Activated CD8-positive, alpha-beta memory T cell treated with anti-CD3 and anti-CD28 coated beads, Interleukin-2, amount 10 ng/mL, durations not matched to agents 7 days and 5 days (primary cell): Measurements from ENCODE around the gene ABTB2. TPM values are rescaled to one million over a fixed set of nuclear protein-coding genes. Genes with fewer than 3 reads are reported as not detected.

ENCODE experiments used
- ATAC-seq: fragments of 150-1000 bp; cut with Tn5 transposase; one replicate; pipeline ENCODE4 v1.10.0; 2021; ENCODE audit warnings: moderate library complexity
- CTCF ChIA-PET: fragments of 350-600 bp; sonication (Branson Sonifier 250); formaldehyde crosslinking; loops from one replicate; lab custom pipeline; 2021; ENCODE audit warnings: antibody characterized with exemption; lab: Charles Lee
- DNase-seq: peaks from one replicate; pipeline ENCODE4 v3.0.0-alpha.2; 2020
- H3K27ac Mint-ChIP-seq: one replicate; pipeline ENCODE4 v1.8.0; 2021; ENCODE audit warnings: mild to moderate bottlenecking, mixed read lengths
- H3K27me3 Mint-ChIP-seq: one replicate; pipeline ENCODE4 v1.8.0; 2021; ENCODE audit warnings: mixed read lengths
- H3K36me3 Mint-ChIP-seq: one replicate; pipeline ENCODE4 v1.8.0; 2021; ENCODE audit warnings: mild to moderate bottlenecking, mixed read lengths
- H3K4me1 Mint-ChIP-seq: one replicate; pipeline ENCODE4 v1.8.0; 2021; ENCODE audit warnings: mixed read lengths
- H3K4me3 Mint-ChIP-seq: one replicate; pipeline ENCODE4 v1.8.0; 2021; ENCODE audit warnings: mild to moderate bottlenecking, moderate library complexity, mixed read lengths
- H3K9me3 Mint-ChIP-seq: one replicate; pipeline ENCODE4 v1.8.0; 2022; ENCODE audit warnings: low read depth, mixed read lengths
- total RNA-seq, 2 experiments: library from RNA; stranded (reverse); gene quantifications; one replicate each; pipeline ENCODE4 v1.2.3, GENCODE V29; 2021

ABTB2 gene
- total RNA-seq, 2 experiments from 2014 or later: 3.8 to 16.8 TPM

- Mint-ChIP-seq H3K4me1 (peaks cover 28% of the 10 kb centered on the region), H3K36me3 (peaks cover 1% of the 10 kb centered on the region), H3K27ac (peak overlapping the region; percentile 83), H3K27me3 (peaks cover 58% of the 10 kb centered on the region), H3K9me3 (no peaks in the 10 kb centered on the region), H3K4me3 (peak overlapping the region; percentile 75)
- CTCF ChIA-PET: interaction anchor here (0.7 to 6.2 kb wide), 26 partner anchors 11 to 371 kb away, joined by 3 to 153 read pairs (median 4); no protein-coding TSS in a partner anchor
- ATAC-seq (peak; percentile 31), DNase-seq (no peak)
Observed at GRCh38 chr11:34358258-34358727, 483 bp upstream of the ABTB2 start.

- CTCF ChIA-PET: interaction anchor here (0.7 to 6.2 kb wide), 26 partner anchors 10 to 366 kb away, joined by 3 to 153 read pairs (median 4); no protein-coding TSS in a partner anchor
- H3K36me3 Mint-ChIP-seq: peaks cover 1% of the 10 kb centered on the region
- H3K4me1 Mint-ChIP-seq: peaks cover 28% of the 10 kb centered on the region
- H3K4me3 Mint-ChIP-seq: peak overlapping the region; percentile 75
- H3K9me3 Mint-ChIP-seq: no peaks in the 10 kb centered on the region
- H3K27ac Mint-ChIP-seq: no peak overlapping the region
- H3K27me3 Mint-ChIP-seq: peaks cover 62% of the 10 kb centered on the region
- ATAC-seq (peak; percentile 21), DNase-seq (peak; percentile 68)
Observed at GRCh38 chr11:34356913-34357700, 703 bp downstream of the ABTB2 start.

- DNase-seq: peak; percentile 43
Observed at GRCh38 chr11:34356576-34356912, 1.3 kb downstream of the ABTB2 start.

GRCh38 chr11:34356130-34356529, 1.7 kb downstream of the ABTB2 start:
- DNase-seq: no peak
- CTCF ChIA-PET: interaction anchor here (1.9 to 6.2 kb wide), 3 partner anchors 9 to 181 kb away, joined by 5 to 153 read pairs (median 36); no protein-coding TSS in a partner anchor
- ATAC-seq: no peak
- H3K36me3 Mint-ChIP-seq: peaks cover 1% of the 10 kb centered on the region
- no peak overlapping the region for H3K27ac Mint-ChIP-seq
- H3K4me3 Mint-ChIP-seq: peak overlapping the region; percentile 75
- H3K9me3 Mint-ChIP-seq: no peaks in the 10 kb centered on the region
- peaks cover 60% of the 10 kb centered on the region for H3K27me3 Mint-ChIP-seq
- H3K4me1 Mint-ChIP-seq: peaks cover 28% of the 10 kb centered on the region

More at GRCh38 chr11:34356576-34356912, 1.3 kb downstream of the ABTB2 start:
- ATAC-seq: no peak
- no peaks in the 10 kb centered on the region for H3K9me3 Mint-ChIP-seq
- peaks cover 61% of the 10 kb centered on the region for H3K27me3 Mint-ChIP-seq
- peaks cover 28% of the 10 kb centered on the region for H3K4me1 Mint-ChIP-seq
- H3K4me3 Mint-ChIP-seq: peak overlapping the region; percentile 75
- CTCF ChIA-PET: interaction anchor here (1.2 to 6.2 kb wide), 9 partner anchors 10 to 358 kb away, joined by 3 to 153 read pairs (median 5); no protein-coding TSS in a partner anchor
- no peak overlapping the region for H3K27ac Mint-ChIP-seq
- H3K36me3 Mint-ChIP-seq: peaks cover 1% of the 10 kb centered on the region

GRCh38 chr11:34355726-34356125, 2.1 kb downstream of the ABTB2 start:
- ATAC-seq (no peak), DNase-seq (no peak)
- Mint-ChIP-seq H3K36me3 (peaks cover 1% of the 10 kb centered on the region), H3K27ac (no peak overlapping the region), H3K27me3 (peaks cover 59% of the 10 kb centered on the region), H3K9me3 (no peaks in the 10 kb centered on the region), H3K4me1 (peaks cover 28% of the 10 kb centered on the region), H3K4me3 (peak overlapping the region; percentile 75)
- CTCF ChIA-PET: interaction anchor here (4.1 to 6.2 kb wide), 2 partner anchors 9 to 180 kb away, joined by 36 to 153 read pairs; no protein-coding TSS in a partner anchor

- Mint-ChIP-seq H3K27me3 (peaks cover 50% of the 10 kb centered on the region), H3K27ac (no peak overlapping the region), H3K9me3 (no peaks in the 10 kb centered on the region), H3K4me1 (peaks cover 28% of the 10 kb centered on the region), H3K4me3 (no peak overlapping the region), H3K36me3 (peaks cover 1% of the 10 kb centered on the region)
- CTCF ChIA-PET: interaction anchor here (1.3 to 6.2 kb wide), 4 partner anchors 8 to 180 kb away, joined by 3 to 153 read pairs (median 20); no protein-coding TSS in a partner anchor
- ATAC-seq (no peak), DNase-seq (no peak)
Observed at GRCh38 chr11:34354782-34355181, 3.0 kb downstream of the ABTB2 start.

GRCh38 chr11:34353881-34354280, 3.9 kb downstream of the ABTB2 start:
- CTCF ChIA-PET: interaction anchor here (1.1 to 6.2 kb wide), 4 partner anchors 12 to 179 kb away, joined by 3 to 153 read pairs (median 3); no protein-coding TSS in a partner anchor
- H3K4me3 Mint-ChIP-seq: no peak overlapping the region
- peaks cover 26% of the 10 kb centered on the region for H3K4me1 Mint-ChIP-seq
- no peak overlapping the region for H3K27ac Mint-ChIP-seq
- DNase-seq (no peak), ATAC-seq (no peak)
- peaks cover 1% of the 10 kb centered on the region for H3K36me3 Mint-ChIP-seq
- no peaks in the 10 kb centered on the region for H3K9me3 Mint-ChIP-seq
- peaks cover 47% of the 10 kb centered on the region for H3K27me3 Mint-ChIP-seq

GRCh38 chr11:34351687-34352469, 5.9 kb downstream of the ABTB2 start:
- peaks cover 28% of the 10 kb centered on the region for H3K4me1 Mint-ChIP-seq
- no peak for DNase-seq
- H3K27me3 Mint-ChIP-seq: peaks cover 54% of the 10 kb centered on the region
- H3K9me3 Mint-ChIP-seq: no peaks in the 10 kb centered on the region
- CTCF ChIA-PET: no interaction called here
- ATAC-seq: no peak
- H3K4me3 Mint-ChIP-seq: no peak overlapping the region
- peaks cover 1% of the 10 kb centered on the region for H3K36me3 Mint-ChIP-seq
- H3K27ac Mint-ChIP-seq: no peak overlapping the region

GRCh38 chr11:34351051-34351450, 6.8 kb downstream of the ABTB2 start:
- CTCF ChIA-PET: interaction anchor here (1.6 kb wide), 1 partner anchor 177 kb away, joined by 12 read pairs; no protein-coding TSS in a partner anchor
- ATAC-seq: no peak

GRCh38 chr11:34349882-34350281, 7.9 kb downstream of the ABTB2 start:
- Mint-ChIP-seq H3K36me3 (no peaks in the 10 kb centered on the region), H3K4me1 (peaks cover 17% of the 10 kb centered on the region), H3K9me3 (no peaks in the 10 kb centered on the region), H3K27ac (no peak overlapping the region), H3K27me3 (peaks cover 35% of the 10 kb centered on the region), H3K4me3 (no peak overlapping the region)
- ATAC-seq (no peak), DNase-seq (no peak)
- CTCF ChIA-PET: interaction anchor here (1.6 to 6.1 kb wide), 2 partner anchors 7 to 176 kb away, joined by 12 to 36 read pairs; partner anchors contain the start of gene ABTB2

More at GRCh38 chr11:34351051-34351450, 6.8 kb downstream of the ABTB2 start:
- DNase-seq: no peak
- Mint-ChIP-seq H3K36me3 (peaks cover 1% of the 10 kb centered on the region), H3K4me1 (peaks cover 21% of the 10 kb centered on the region), H3K4me3 (no peak overlapping the region), H3K27ac (no peak overlapping the region), H3K27me3 (peaks cover 46% of the 10 kb centered on the region), H3K9me3 (no peaks in the 10 kb centered on the region)

- peaks cover 28% of the 10 kb centered on the region for H3K27me3 Mint-ChIP-seq
- H3K27ac Mint-ChIP-seq: no peak overlapping the region
- peaks cover 17% of the 10 kb centered on the region for H3K4me1 Mint-ChIP-seq
- CTCF ChIA-PET: interaction anchor here (3.2 to 6.1 kb wide), 2 partner anchors 8 to 174 kb away, joined by 13 to 36 read pairs; partner anchors contain the start of gene ABTB2
- ATAC-seq (no peak), DNase-seq (no peak)
- H3K9me3 Mint-ChIP-seq: no peaks in the 10 kb centered on the region
- no peak overlapping the region for H3K4me3 Mint-ChIP-seq
- H3K36me3 Mint-ChIP-seq: no peaks in the 10 kb centered on the region
Observed at GRCh38 chr11:34348919-34349318, 8.9 kb downstream of the ABTB2 start.

- no peaks in the 10 kb centered on the region for H3K9me3 Mint-ChIP-seq
- CTCF ChIA-PET: interaction anchor here (3.2 to 6.1 kb wide), 2 partner anchors 9 to 173 kb away, joined by 13 to 36 read pairs; partner anchors contain the start of gene ABTB2
Observed at GRCh38 chr11:34348096-34348495, 9.7 kb downstream of the ABTB2 start.

More at GRCh38 chr11:34348096-34348495, 9.7 kb downstream of the ABTB2 start:
- no peaks in the 10 kb centered on the region for H3K36me3 Mint-ChIP-seq
- DNase-seq (no peak), ATAC-seq (no peak)
- no peak overlapping the region for H3K4me3 Mint-ChIP-seq
- H3K27ac Mint-ChIP-seq: no peak overlapping the region
- H3K4me1 Mint-ChIP-seq: peaks cover 17% of the 10 kb centered on the region
- peaks cover 23% of the 10 kb centered on the region for H3K27me3 Mint-ChIP-seq
